Body of pancreas (tissue), 4 donors: ENCODE measurements around the gene LRRC8C.

ENCODE experiments used
- CTCF ChIP-seq, 7 experiments: fragments of 450-650 bp in 4 of 7; fragments of 200-600 bp in 3 of 7; sonication (generic) in 3 of 7; IDR thresholded peaks; one replicate each; pipeline ENCODE4 v1.5.1; 2016 to 2019; ENCODE audit warnings: antibody characterized with exemption in 7 of 7
- POLR2A ChIP-seq, 3 donors: fragments of 450-650 bp; IDR thresholded peaks; one replicate each; pipeline ENCODE4 v1.6.1; 2016; ENCODE audit warnings: antibody characterized with exemption in 3 of 3, mild to moderate bottlenecking in 2 of 3

GRCh38 chr1:89681045-89681729, 48.3 kb downstream of the LRRC8C start:
- no peak for TF ChIP-seq CTCF (IDR thresholded peaks at IDR 0.05)
- no peak for TF ChIP-seq POLR2A (IDR thresholded peaks at IDR 0.05)
